Panc1 (cell line): ENCODE results near the gene WDR64.

Experiments used
- POLR2AphosphoS5 ChIP-seq: IDR thresholded peaks from 2 replicates; pipeline ENCODE4 v1.6.1; 2012; ENCODE audit warnings: mild to moderate bottlenecking, low read depth, low read length, moderate library complexity
- SIN3A ChIP-seq: IDR thresholded peaks from 2 replicates; pipeline ENCODE4 v1.6.1; 2012; ENCODE audit warnings: low read depth, mild to moderate bottlenecking, low read length, moderate library complexity, borderline replicate concordance; ENCODE audit not compliant: insufficient read depth
- TF ChIP-seq, protein P1 (sequence below): fragments of 450-650 bp; IDR thresholded peaks from 2 replicates; pipeline ENCODE4 v1.5.1; 2017; ENCODE audit warnings: mild to moderate bottlenecking
- TF ChIP-seq, protein P2 (sequence below), 2 experiments: IDR thresholded peaks; 2 replicates each; pipeline ENCODE4 v1.6.1; 2011 to 2012; ENCODE audit warnings: low read depth in 2 of 2, control low read depth in 1 of 2, low read length in 1 of 2, mild to moderate bottlenecking in 1 of 2, moderate library complexity in 1 of 2; ENCODE audit not compliant: insufficient read depth in 1 of 2

DNA sequence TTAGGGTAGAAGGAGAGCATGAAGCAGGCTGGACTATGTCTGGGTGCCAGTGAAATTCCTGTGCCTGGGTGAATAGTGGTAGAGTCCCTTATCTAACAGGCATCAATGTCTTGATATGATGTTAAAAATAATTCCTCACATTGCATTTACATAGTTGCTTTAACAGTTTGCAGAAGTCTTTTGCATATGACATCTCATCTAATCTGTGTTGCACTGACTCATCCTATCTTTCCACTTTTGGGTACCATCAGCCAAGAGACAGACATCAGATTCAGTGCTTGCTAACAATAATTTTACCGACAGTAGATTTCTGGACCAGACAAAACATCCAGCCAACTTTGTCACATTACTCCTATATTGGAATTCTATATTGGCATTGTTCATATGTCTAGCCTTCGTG is 92.5 kb downstream of the WDR64 start:
- TF ChIP-seq, protein P1, sequence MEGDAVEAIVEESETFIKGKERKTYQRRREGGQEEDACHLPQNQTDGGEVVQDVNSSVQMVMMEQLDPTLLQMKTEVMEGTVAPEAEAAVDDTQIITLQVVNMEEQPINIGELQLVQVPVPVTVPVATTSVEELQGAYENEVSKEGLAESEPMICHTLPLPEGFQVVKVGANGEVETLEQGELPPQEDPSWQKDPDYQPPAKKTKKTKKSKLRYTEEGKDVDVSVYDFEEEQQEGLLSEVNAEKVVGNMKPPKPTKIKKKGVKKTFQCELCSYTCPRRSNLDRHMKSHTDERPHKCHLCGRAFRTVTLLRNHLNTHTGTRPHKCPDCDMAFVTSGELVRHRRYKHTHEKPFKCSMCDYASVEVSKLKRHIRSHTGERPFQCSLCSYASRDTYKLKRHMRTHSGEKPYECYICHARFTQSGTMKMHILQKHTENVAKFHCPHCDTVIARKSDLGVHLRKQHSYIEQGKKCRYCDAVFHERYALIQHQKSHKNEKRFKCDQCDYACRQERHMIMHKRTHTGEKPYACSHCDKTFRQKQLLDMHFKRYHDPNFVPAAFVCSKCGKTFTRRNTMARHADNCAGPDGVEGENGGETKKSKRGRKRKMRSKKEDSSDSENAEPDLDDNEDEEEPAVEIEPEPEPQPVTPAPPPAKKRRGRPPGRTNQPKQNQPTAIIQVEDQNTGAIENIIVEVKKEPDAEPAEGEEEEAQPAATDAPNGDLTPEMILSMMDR: no peak
- TF ChIP-seq, protein P2, sequence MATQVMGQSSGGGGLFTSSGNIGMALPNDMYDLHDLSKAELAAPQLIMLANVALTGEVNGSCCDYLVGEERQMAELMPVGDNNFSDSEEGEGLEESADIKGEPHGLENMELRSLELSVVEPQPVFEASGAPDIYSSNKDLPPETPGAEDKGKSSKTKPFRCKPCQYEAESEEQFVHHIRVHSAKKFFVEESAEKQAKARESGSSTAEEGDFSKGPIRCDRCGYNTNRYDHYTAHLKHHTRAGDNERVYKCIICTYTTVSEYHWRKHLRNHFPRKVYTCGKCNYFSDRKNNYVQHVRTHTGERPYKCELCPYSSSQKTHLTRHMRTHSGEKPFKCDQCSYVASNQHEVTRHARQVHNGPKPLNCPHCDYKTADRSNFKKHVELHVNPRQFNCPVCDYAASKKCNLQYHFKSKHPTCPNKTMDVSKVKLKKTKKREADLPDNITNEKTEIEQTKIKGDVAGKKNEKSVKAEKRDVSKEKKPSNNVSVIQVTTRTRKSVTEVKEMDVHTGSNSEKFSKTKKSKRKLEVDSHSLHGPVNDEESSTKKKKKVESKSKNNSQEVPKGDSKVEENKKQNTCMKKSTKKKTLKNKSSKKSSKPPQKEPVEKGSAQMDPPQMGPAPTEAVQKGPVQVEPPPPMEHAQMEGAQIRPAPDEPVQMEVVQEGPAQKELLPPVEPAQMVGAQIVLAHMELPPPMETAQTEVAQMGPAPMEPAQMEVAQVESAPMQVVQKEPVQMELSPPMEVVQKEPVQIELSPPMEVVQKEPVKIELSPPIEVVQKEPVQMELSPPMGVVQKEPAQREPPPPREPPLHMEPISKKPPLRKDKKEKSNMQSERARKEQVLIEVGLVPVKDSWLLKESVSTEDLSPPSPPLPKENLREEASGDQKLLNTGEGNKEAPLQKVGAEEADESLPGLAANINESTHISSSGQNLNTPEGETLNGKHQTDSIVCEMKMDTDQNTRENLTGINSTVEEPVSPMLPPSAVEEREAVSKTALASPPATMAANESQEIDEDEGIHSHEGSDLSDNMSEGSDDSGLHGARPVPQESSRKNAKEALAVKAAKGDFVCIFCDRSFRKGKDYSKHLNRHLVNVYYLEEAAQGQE (IDR thresholded peaks at IDR 0.05; ENCODE audit: insufficient read depth in 1 of 2, low read depth in 2 of 2, low read length in 1 of 2): no peak
- TF ChIP-seq POLR2AphosphoS5: no peak
- no peak for TF ChIP-seq SIN3A
